ENCODE measurements around the gene PKD1L1. TPM values are rescaled to one million over a fixed set of nuclear protein-coding genes. Genes with fewer than 3 reads are reported as not detected.

The PKD1L1 gene
- total RNA-seq, 1 donor from 2014 or later: 0.40 TPM

GRCh38 chr7:47726047-47726726, 222.1 kb downstream of the PKD1L1 start:
- ATAC-seq (ENCODE audit: low read depth) (no peak), DNase-seq (no peak)
- H3K4me1 Mint-ChIP-seq: peaks cover 67% of the 10 kb centered on the region
- peak overlapping the region; percentile 66 for H3K4me3 Mint-ChIP-seq
- ChIA-PET POLR2A (interaction anchor here (1.0 to 2.7 kb wide), 4 partner anchors 11 to 229 kb away, joined by 3 to 12 read pairs (median 4); no protein-coding TSS in a partner anchor), CTCF (interaction anchor here (2.2 kb wide), 1 partner anchor 57 kb away, joined by 6 read pairs; no protein-coding TSS in a partner anchor)
- no peak for TF ChIP-seq CTCF (IDR thresholded peaks at IDR 0.05)
- peak overlapping the region; percentile 72 for H3K27ac Mint-ChIP-seq
- intact Hi-C loops (cut with micrococcal nuclease): loop anchor here (5.0 kb wide), 2 partner anchors 201 to 244 kb away; no protein-coding TSS in a partner anchor
- no peaks in the 10 kb centered on the region for H3K27me3 Mint-ChIP-seq
- H3K9me3 Mint-ChIP-seq: no peaks in the 10 kb centered on the region
- no peaks in the 10 kb centered on the region for H3K36me3 Mint-ChIP-seq (ENCODE audit: low read depth)

- Mint-ChIP-seq H3K9me3 (no peaks in the 10 kb centered on the region), H3K27ac (peak overlapping the region; percentile 72), H3K4me3 (peak overlapping the region; percentile 66), H3K27me3 (no peaks in the 10 kb centered on the region), H3K36me3 (ENCODE audit: low read depth) (no peaks in the 10 kb centered on the region), H3K4me1 (peaks cover 76% of the 10 kb centered on the region)
- intact Hi-C loops (cut with micrococcal nuclease): loop anchor here (1.0 to 5.0 kb wide), 4 partner anchors 53 to 243 kb away; no protein-coding TSS in a partner anchor
- TF ChIP-seq CTCF (IDR thresholded peaks at IDR 0.05): no peak
- DNase-seq (no peak), ATAC-seq (ENCODE audit: low read depth) (peak; percentile 92)
- ChIA-PET CTCF (interaction anchor here (2.2 kb wide), 1 partner anchor 56 kb away, joined by 6 read pairs; no protein-coding TSS in a partner anchor), POLR2A (interaction anchor here (0.6 to 2.7 kb wide), 7 partner anchors 10 to 228 kb away, joined by 3 to 12 read pairs (median 4); no protein-coding TSS in a partner anchor)
These were observed 223.1 kb downstream of the PKD1L1 start for GRCh38 chr7:47725031-47725780.

Other genes starting within 250 kb of the PKD1L1 start
- gene HUS1, start 31.1 kb upstream of the PKD1L1 start, total RNA-seq: 37.3 and 42.5 TPM in 2 replicates
- gene SUN3, start 80.6 kb upstream of the PKD1L1 start, total RNA-seq: not detected in 2 replicates
- not detected in 2 replicates for gene C7orf57, start 87.1 kb upstream of the PKD1L1 start, total RNA-seq
- gene UPP1, start 140.8 kb upstream of the PKD1L1 start, total RNA-seq: 3.3 and 3.5 TPM in 2 replicates
- not detected in 2 replicates for gene ABCA13, start 223.0 kb upstream of the PKD1L1 start, total RNA-seq

Measured in activated B cell treated with CpG ODN at 0.5 μM for 24 hours (primary cell).